Heart left ventricle (tissue), 13 donors: ENCODE results near the gene AP3S2.

Source experiments
- POLR2A ChIP-seq, 2 donors: fragments of 450-650 bp; IDR thresholded peaks; one replicate each; pipeline ENCODE4 v1.6.1; 2017; ENCODE audit warnings: antibody characterized with exemption in 2 of 2, mild to moderate bottlenecking in 2 of 2, moderate library complexity in 2 of 2
- TF ChIP-seq, protein P1 (sequence below), 12 donors: fragments of 200-600 bp; sonication (generic) in 4 of 12; IDR thresholded peaks; one replicate each; pipeline versions ENCODE4 v1.5.0 to v1.8.0; 2018 to 2022; ENCODE audit warnings: antibody characterized with exemption in 12 of 12, mild to moderate bottlenecking in 5 of 12
- donor health status: ischemic (EF 13 %, LVEDD 7.1; RV severe dilation, severe dysfunction).
- donor health status: DM: no; HTN: yes; CAD: no.
- donor health status: DM: no; HTN: no; CAD: no.
- donor health status: ischemic (EF 25% LVEDD 6.9; RV normal size, moderate dysfunction).
- donor health status: ischemic (EF 25% LVEDD 5.7; RV mildly dilated, moderate dysfunction).
- donor health status: ischemic (EF 35%, LVEDD 5.7; RV mildly dilated, moderate dysfunction).
- donor health status: nonischemic (EF 11% LVEDD 7.7; RV severe dilation, severe dysfunction).
- donor health status: DM: yes; HTN: yes; CAD: no.
- donor health status: PGD.
- donor health status: ischemic (EF 29% LVEDD 5.4; RV normal size, mild dysfunction).
- donor health status: nonischemic (EF 23%, LVEDD 6.1; RV moderate dilation, normal function).

DNA sequence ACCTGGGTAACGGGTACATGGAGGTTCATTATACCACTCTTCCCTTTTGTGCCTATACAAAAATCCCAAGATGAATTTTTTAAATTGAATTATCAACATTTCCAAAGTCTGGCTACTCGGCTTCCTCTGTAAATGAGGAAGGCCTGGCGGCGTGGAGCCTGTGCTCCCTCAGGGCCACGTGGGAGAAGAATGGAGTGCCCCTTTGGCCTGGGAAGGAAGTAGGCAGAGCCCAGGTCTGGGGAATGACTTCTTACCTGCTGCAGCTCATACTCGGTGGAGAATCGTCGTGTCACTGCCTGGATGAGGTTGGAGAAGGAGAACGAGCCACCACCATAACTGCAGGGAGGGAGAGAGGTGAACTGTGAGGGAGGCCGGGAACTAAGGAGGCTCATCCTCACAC lies 103.6 kb downstream of the AP3S2 start:
- no peak for TF ChIP-seq POLR2A (IDR thresholded peaks at IDR 0.05)
- TF ChIP-seq, protein P1, sequence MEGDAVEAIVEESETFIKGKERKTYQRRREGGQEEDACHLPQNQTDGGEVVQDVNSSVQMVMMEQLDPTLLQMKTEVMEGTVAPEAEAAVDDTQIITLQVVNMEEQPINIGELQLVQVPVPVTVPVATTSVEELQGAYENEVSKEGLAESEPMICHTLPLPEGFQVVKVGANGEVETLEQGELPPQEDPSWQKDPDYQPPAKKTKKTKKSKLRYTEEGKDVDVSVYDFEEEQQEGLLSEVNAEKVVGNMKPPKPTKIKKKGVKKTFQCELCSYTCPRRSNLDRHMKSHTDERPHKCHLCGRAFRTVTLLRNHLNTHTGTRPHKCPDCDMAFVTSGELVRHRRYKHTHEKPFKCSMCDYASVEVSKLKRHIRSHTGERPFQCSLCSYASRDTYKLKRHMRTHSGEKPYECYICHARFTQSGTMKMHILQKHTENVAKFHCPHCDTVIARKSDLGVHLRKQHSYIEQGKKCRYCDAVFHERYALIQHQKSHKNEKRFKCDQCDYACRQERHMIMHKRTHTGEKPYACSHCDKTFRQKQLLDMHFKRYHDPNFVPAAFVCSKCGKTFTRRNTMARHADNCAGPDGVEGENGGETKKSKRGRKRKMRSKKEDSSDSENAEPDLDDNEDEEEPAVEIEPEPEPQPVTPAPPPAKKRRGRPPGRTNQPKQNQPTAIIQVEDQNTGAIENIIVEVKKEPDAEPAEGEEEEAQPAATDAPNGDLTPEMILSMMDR (IDR thresholded peaks at IDR 0.05) = no peak
